AG04449 (cell line): ENCODE results near the gene LPCAT2.

Experiments
- CTCF ChIA-PET: fragments of 350-600 bp; formaldehyde crosslinking; extraction: SDS; loops from one replicate; lab custom pipeline; 2021; ENCODE audit warnings: antibody characterized with exemption; lab: Yijun Ruan, JAX
- POLR2A ChIA-PET: fragments of 400-600, 350-600 bp; formaldehyde crosslinking; extraction: SDS; loops from one replicate; lab custom pipeline; 2020; ENCODE audit warnings: antibody characterized with exemption, inconsistent platforms; lab: Yijun Ruan, JAX
- DNase-seq: peaks from one replicate; pipeline ENCODE4 v3.0.0-alpha.2; 2010; ENCODE audit warnings: low read depth, low spot score
- H3K4me3 ChIP-seq: 2 replicates; pipeline ENCODE4 v1.5.1; 2011; ENCODE audit warnings: low read depth, mild to moderate bottlenecking, control low read depth, low read length
- TF ChIP-seq, protein P1 (sequence below): IDR thresholded peaks from one replicate; pipeline ENCODE4 v1.5.1; 2011; ENCODE audit warnings: mild to moderate bottlenecking, moderate library complexity, low read length, control low read depth, inconsistent platforms; ENCODE audit not compliant: insufficient read depth; ENCODE audit errors: missing control alignments

LPCAT2 gene

DNA sequence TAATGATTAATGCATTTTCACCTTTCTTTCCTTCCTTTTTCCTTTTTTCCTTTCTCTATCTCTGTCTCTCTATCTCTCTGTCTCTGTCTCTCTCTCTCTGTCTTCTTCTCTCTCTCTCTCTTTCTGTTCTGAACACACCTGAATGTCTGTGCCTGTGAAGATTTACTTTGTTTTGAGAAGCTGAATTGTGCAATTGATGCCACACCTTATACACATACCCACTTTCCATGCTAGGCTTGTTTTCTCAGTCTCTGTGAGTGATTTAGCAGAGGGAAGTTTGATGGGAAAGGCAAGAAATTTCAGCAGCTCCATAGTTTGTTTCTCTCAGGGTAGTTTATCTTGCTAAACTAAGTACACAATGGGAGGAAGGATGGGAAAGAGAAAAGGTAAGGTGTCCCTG, 48.3 kb downstream of the LPCAT2 start:
- CTCF ChIA-PET, result interaction anchor here (0.7 to 1.7 kb wide), 2 partner anchors 13 to 91 kb away, joined by 3 to 4 read pairs; no protein-coding TSS in a partner anchor
- H3K4me3 ChIP-seq, result no peak overlapping the region
- DNase-seq, result no peak
- POLR2A ChIA-PET, result no interaction called here
- TF ChIP-seq, protein P1, sequence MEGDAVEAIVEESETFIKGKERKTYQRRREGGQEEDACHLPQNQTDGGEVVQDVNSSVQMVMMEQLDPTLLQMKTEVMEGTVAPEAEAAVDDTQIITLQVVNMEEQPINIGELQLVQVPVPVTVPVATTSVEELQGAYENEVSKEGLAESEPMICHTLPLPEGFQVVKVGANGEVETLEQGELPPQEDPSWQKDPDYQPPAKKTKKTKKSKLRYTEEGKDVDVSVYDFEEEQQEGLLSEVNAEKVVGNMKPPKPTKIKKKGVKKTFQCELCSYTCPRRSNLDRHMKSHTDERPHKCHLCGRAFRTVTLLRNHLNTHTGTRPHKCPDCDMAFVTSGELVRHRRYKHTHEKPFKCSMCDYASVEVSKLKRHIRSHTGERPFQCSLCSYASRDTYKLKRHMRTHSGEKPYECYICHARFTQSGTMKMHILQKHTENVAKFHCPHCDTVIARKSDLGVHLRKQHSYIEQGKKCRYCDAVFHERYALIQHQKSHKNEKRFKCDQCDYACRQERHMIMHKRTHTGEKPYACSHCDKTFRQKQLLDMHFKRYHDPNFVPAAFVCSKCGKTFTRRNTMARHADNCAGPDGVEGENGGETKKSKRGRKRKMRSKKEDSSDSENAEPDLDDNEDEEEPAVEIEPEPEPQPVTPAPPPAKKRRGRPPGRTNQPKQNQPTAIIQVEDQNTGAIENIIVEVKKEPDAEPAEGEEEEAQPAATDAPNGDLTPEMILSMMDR, result no peak

DNA sequence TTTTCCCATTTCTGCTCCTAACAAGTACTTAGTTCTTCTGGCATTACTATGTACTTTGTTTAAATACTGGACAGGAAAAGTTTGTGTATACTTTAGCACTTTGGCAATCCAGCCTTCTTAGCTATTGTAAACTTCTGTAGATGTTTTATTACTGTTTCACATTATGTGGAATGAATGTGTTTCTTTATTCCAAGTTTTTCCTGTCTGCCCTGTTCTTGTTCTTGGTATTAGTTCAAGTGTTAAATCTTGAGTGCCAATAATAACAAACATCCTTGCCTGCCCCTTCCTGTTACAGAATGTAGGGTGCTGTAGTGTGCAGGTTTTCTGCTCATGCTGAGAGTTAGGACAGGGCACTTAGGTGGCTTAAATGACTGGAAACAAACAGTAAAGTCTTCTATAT, 50.4 kb downstream of the LPCAT2 start:
- TF ChIP-seq, protein P1, result no peak
- no peak for DNase-seq
- no peak overlapping the region for H3K4me3 ChIP-seq
- CTCF ChIA-PET, result interaction anchor here (1.1 to 2.8 kb wide), 5 partner anchors 10 to 148 kb away, joined by 3 to 20 read pairs (median 7); no protein-coding TSS in a partner anchor
- POLR2A ChIA-PET, result no interaction called here

DNA sequence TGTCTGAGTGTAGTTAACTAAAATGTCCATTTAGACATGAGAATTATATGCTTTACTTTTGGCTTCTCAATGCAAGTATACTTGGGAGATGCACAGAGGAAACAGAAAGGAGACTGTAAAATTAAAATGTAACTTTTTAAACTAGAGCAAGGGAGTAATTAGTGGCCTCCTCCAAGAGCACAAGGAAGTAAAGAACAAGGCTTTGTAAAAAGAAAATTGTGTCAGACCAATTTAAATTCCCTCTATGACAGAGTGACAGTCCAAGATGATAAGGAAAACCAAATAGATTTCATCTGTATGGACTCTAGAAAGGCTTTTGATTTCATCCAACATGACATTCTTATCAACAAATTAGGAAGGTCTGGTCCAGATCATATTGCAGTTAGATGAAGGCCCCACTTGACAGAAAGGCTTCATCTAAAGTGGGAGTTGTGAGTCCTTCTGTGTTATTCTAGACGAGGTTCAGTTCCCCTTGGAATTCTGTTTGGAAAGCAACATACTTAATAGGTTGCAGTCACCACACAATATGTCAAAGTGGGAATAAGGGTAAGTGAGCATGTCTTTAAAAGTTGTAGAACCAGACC, 51.2 kb downstream of the LPCAT2 start:
- ChIA-PET POLR2A (no interaction called here), CTCF (interaction anchor here (1.1 to 2.8 kb wide), 2 partner anchors 46 to 95 kb away, joined by 4 to 20 read pairs; no protein-coding TSS in a partner anchor)
- no peak for DNase-seq
- H3K4me3 ChIP-seq, result no peak overlapping the region
- TF ChIP-seq, protein P1, result no peak

DNA sequence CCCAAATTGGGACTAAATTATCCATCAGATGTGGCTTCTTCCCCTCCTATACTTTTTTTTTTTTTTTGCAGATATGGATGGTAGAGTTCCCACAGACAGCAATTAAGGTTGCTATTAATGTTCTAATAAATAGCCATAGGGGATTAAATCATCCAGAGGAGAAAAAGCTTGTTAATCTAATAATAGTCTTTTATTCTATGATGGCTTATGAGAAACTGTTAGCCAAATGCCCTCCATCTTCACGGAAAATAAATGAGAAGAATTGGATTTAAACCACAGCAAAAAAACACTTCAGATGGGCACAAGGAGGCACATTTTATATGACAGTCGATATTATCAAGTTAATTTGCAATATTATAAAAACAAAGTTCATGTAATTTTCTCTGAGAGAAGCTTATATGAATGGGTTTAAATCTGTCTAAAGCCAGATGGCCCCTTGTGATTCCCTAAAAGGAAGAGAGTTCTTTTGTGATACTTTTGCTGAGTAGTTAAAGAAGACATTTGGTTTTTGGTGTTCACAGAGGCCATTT, 52.5 kb downstream of the LPCAT2 start:
- TF ChIP-seq, protein P1, result no peak
- no peak for DNase-seq
- H3K4me3 ChIP-seq, result no peak overlapping the region
- POLR2A ChIA-PET, result no interaction called here
- CTCF ChIA-PET, result interaction anchor here (1.1 to 2.8 kb wide), 3 partner anchors 48 to 141 kb away, joined by 3 to 19 read pairs (median 4); no protein-coding TSS in a partner anchor

DNA sequence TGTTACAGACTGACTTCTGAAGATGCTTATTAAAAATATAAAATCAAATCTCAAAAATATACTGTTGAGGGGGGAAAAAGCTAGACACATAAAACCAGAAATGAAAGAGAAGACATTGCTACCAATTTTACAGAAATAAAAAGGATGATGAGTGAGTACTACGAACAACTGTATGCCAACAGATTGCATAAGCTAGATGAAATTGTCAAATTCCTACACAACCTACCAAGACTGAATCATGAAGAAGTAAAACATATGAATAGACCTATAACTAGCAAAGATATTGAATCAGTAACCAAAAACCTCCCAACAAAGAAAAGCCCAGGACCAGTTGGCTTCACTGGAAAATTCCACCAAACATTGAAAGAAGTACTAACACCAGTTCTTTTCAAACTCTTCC, 54.1 kb downstream of the LPCAT2 start:
- TF ChIP-seq, protein P1, result no peak
- POLR2A ChIA-PET, result no interaction called here
- no peak for DNase-seq
- no peak overlapping the region for H3K4me3 ChIP-seq
- CTCF ChIA-PET, result interaction anchor here (1.0 to 2.8 kb wide), 4 partner anchors 10 to 98 kb away, joined by 3 to 19 read pairs (median 3); no protein-coding TSS in a partner anchor

DNA sequence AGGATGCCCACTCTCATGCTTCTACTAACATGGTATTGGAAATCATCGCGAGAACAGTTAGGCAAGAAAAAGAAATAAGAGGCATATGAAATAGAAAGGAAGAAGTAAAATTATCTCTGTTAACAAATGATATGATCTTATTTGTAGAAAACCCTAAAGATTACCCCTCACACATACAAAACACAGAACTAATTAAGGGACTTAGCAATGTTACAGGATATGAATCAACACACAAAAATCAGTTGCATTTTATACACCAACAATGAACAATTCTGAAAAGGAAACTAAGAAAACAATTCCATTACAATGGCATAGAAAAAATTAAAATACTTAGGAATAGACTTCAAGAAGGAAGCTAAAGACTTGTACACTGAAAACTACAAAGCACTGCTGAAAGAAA, 54.9 kb downstream of the LPCAT2 start:
- DNase-seq, result no peak
- TF ChIP-seq, protein P1, result no peak
- no peak overlapping the region for H3K4me3 ChIP-seq
- POLR2A ChIA-PET, result no interaction called here
- CTCF ChIA-PET, result interaction anchor here (2.8 kb wide), 1 partner anchor 99 kb away, joined by 19 read pairs; no protein-coding TSS in a partner anchor
